GM12878 (cell line): ENCODE measurements around the gene PRM3.

Source experiments
- ATF7 ChIP-seq: fragments of 450-650 bp; IDR thresholded peaks from 2 replicates; pipeline ENCODE4 v1.6.1; 2016; ENCODE audit warnings: low read depth, mild to moderate bottlenecking
- CREB1 ChIP-seq: IDR thresholded peaks from 2 replicates; pipeline ENCODE4 v1.6.1; 2012; ENCODE audit warnings: low read depth, mild to moderate bottlenecking, inconsistent platforms
- CTCF ChIP-seq, 3 experiments: IDR thresholded peaks in 2 of 3; conservative IDR thresholded peaks in 1 of 3; 2 replicates each; pipeline ENCODE4 v1.5.1; 2011; ENCODE audit warnings: low read depth in 3 of 3, low read length in 3 of 3, mild to moderate bottlenecking in 3 of 3, control low read depth in 2 of 3, moderate library complexity in 2 of 3, inconsistent platforms in 1 of 3, mixed read lengths in 1 of 3; ENCODE audit not compliant: control insufficient read depth in 2 of 3, insufficient read depth in 1 of 3; ENCODE audit errors: extremely low read depth in 1 of 3
- EP300 ChIP-seq, 2 experiments: fragments of 150-350 bp in 1 of 2; IDR thresholded peaks; 2 replicates each; pipeline ENCODE4 v1.6.1; 2011 to 2012; ENCODE audit warnings: low read depth in 2 of 2, low read length in 2 of 2, borderline replicate concordance in 1 of 2, improper control_type of control experiment in 1 of 2, inconsistent platforms in 1 of 2; ENCODE audit not compliant: control insufficient read depth in 1 of 2
- FOXM1 ChIP-seq: IDR thresholded peaks from 2 replicates; pipeline ENCODE4 v1.6.1; 2012; ENCODE audit warnings: low read depth, mild to moderate bottlenecking, inconsistent platforms, low read length, moderate library complexity
- POLR2A ChIP-seq: IDR thresholded peaks from 2 replicates; pipeline ENCODE4 v1.6.1; 2011; ENCODE audit warnings: low read depth, mild to moderate bottlenecking, low read length
- REST ChIP-seq: IDR thresholded peaks from 2 replicates; pipeline ENCODE4 v1.6.1; 2012; ENCODE audit warnings: mild to moderate bottlenecking, low read depth, low read length
- SUZ12 ChIP-seq: fragments of 200-600 bp; sonication (generic); IDR thresholded peaks from one replicate; pipeline ENCODE4 v1.6.1; 2018; ENCODE audit warnings: antibody characterized with exemption, mild to moderate bottlenecking; ENCODE audit not compliant: unreplicated experiment
- TBL1XR1 ChIP-seq: IDR thresholded peaks from 2 replicates; pipeline ENCODE4 v1.6.1; 2012; ENCODE audit warnings: low read depth, low read length, improper control_type of control experiment
- ZBTB33 ChIP-seq: fragments of 450-650 bp; IDR thresholded peaks from 2 replicates; pipeline ENCODE4 v1.6.1; 2017; ENCODE audit warnings: mild to moderate bottlenecking

GRCh38 chr16:11283820-11284248 is 10.4 kb upstream of the PRM3 start:
- TF ChIP-seq FOXM1, result no peak
- no peak for TF ChIP-seq TBL1XR1
- no peak for TF ChIP-seq ZBTB33
- TF ChIP-seq CREB1, result no peak
- no peak for TF ChIP-seq SUZ12
- TF ChIP-seq ATF7, result no peak
- no peak for TF ChIP-seq REST
- no peak for TF ChIP-seq CTCF (IDR thresholded peaks at IDR 0.05 in 2 of 3, conservative IDR thresholded peaks at IDR 0.05 in 1 of 3; ENCODE audit: control insufficient read depth in 2 of 3, extremely low read depth in 1 of 3, insufficient read depth in 1 of 3, low read depth in 3 of 3, low read length in 3 of 3)
- no peak for TF ChIP-seq EP300 (IDR thresholded peaks at IDR 0.05; ENCODE audit: borderline replicate concordance in 1 of 2, control insufficient read depth in 1 of 2, low read depth in 2 of 2, low read length in 2 of 2)
- no peak for TF ChIP-seq POLR2A
